ENCODE measurements around the gene FPR2. TPM values are rescaled to one million over a fixed set of nuclear protein-coding genes. Genes with fewer than 3 reads are reported as not detected.

FPR2 gene
- total and polyA plus RNA-seq, 12 donors = 0.17 to 5.8 (median 0.64) TPM; not detected in 1

GRCh38 chr19:51719251-51719988, 41.6 kb upstream of the FPR2 start:
- Histone ChIP-seq H3K36me3 (no peaks in the 10 kb centered on the region), H3K9me3 (no peaks in the 10 kb centered on the region), H3K4me1 (peaks cover 0 to 9% (median 6%) of the 10 kb centered on the region in 9 donors), H3K27me3 (peaks cover 13 to 86% (median 68%) of the 10 kb centered on the region in 7 donors), H3K4me3 (peak overlapping the region; percentile 2 to 40 (median 29)), H3K27ac (no peak overlapping the region)
- intact Hi-C loops (cut with DNase I) = loop anchor here in 1 of 10 donors (10.0 kb wide), 1 partner anchor 95 kb away; no protein-coding TSS in a partner anchor
- 2 to 4% methylated on average over 71 to 83 of the region's 83 CpGs for WGBS, 2 donors
- DNase-seq (no peak), ATAC-seq (peak in 1 of 8 donors; percentile 62)
- TF ChIP-seq, protein P1, sequence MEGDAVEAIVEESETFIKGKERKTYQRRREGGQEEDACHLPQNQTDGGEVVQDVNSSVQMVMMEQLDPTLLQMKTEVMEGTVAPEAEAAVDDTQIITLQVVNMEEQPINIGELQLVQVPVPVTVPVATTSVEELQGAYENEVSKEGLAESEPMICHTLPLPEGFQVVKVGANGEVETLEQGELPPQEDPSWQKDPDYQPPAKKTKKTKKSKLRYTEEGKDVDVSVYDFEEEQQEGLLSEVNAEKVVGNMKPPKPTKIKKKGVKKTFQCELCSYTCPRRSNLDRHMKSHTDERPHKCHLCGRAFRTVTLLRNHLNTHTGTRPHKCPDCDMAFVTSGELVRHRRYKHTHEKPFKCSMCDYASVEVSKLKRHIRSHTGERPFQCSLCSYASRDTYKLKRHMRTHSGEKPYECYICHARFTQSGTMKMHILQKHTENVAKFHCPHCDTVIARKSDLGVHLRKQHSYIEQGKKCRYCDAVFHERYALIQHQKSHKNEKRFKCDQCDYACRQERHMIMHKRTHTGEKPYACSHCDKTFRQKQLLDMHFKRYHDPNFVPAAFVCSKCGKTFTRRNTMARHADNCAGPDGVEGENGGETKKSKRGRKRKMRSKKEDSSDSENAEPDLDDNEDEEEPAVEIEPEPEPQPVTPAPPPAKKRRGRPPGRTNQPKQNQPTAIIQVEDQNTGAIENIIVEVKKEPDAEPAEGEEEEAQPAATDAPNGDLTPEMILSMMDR (IDR thresholded peaks at IDR 0.05) = no peak

DNA sequence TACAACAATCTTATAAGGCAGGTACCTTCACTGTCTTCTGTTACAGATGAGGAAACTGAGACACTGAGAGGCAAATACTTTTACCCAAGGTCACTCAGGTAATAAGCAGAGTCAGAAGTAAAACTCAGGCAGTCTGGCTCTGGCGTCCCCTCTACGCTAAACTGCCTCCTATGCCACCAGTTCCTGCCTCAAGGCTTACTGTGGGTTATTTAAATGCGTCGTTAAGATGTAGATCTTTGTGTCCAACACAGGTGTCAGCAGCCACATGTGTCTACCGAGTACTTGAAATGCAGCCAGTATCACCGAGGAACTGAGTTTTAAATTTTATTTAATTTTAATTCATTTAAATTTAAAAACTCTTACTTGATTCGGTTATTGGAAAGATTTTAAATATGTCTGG, 39.1 kb upstream of the FPR2 start:
- H3K36me3 ChIP-seq = no peaks in the 10 kb centered on the region
- H3K4me3 ChIP-seq = peak overlapping the region in 1 of 10 donors; percentile 29
- no peak overlapping the region for H3K27ac ChIP-seq
- peaks cover 13 to 96% (median 81%) of the 10 kb centered on the region in 7 donors for H3K27me3 ChIP-seq
- ATAC-seq = no peak
- DNase-seq = no peak
- no peaks in the 10 kb centered on the region for H3K9me3 ChIP-seq
- TF ChIP-seq, protein P1 (IDR thresholded peaks at IDR 0.05) = no peak
- peaks cover 0 to 12% (median 6%) of the 10 kb centered on the region in 9 donors for H3K4me1 ChIP-seq
- intact Hi-C loops (cut with DNase I) = no loop called here
- WGBS, 2 donors = 67 to 76% methylated on average over 7 of the region's 7 CpGs

DNA sequence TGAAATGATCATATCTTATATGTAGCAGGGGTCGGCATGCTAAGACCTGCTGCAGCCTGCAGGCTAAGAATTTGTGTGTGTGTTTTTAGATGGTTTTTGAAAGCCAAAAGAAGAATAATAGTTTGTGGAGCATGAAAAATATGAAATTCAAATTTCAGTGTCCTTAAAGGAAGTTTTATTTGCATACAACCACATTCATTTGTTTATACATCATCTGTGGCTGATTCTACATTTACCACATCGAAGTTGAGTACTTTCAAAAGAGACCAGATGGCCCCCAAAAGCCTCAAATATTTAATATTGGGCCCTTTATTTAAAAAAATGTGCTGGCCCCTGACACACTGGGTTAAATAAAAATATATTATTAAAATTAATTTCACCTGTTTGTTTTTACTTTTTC, 38.5 kb upstream of the FPR2 start:
- TF ChIP-seq, protein P1 (IDR thresholded peaks at IDR 0.05) = no peak
- intact Hi-C loops (cut with DNase I) = no loop called here
- 70 to 88% methylated on average over 2 of the region's 2 CpGs for WGBS, 2 donors

DNA sequence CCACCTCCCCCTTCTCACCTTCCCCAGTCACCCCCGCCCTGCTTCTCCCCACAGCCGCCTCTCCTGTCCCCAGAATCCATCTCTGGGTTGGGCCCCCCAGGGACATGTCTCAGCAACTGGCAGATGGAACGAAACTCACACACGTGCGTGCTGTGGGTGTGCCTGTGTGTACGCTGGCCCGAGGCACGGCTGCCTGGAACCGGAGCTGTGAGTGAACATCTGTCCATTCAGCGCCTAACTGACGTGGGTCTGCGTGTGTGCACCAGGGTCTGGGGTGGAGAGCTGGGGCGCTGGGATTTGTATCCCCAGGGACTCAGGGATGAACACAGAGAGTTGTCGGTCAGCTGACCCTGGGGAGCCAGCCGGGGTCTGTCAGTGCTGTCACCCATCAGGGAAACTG, 36.4 kb upstream of the FPR2 start:
- intact Hi-C loops (cut with DNase I) = no loop called here
- TF ChIP-seq, protein P1 (IDR thresholded peaks at IDR 0.05) = no peak
- no peak overlapping the region for H3K4me3 ChIP-seq
- WGBS, 2 donors = 47% methylated on average over 15 of the region's 15 CpGs
- H3K27ac ChIP-seq = peak overlapping the region in 1 of 10 donors; percentile 8
- DNase-seq = no peak
- no peaks in the 10 kb centered on the region for H3K9me3 ChIP-seq
- H3K4me1 ChIP-seq = peaks cover 0 to 6% (median 2%) of the 10 kb centered on the region in 9 donors
- peak in 4 of 8 donors; percentile 9 to 42 (median 33) for ATAC-seq
- no peaks in the 10 kb centered on the region for H3K36me3 ChIP-seq
- H3K27me3 ChIP-seq = peaks cover 2 to 92% (median 86%) of the 10 kb centered on the region in 7 donors

More for the DNA sequence above, 38.5 kb upstream of the FPR2 start:
- DNase-seq (no peak), ATAC-seq (no peak)
- H3K36me3 ChIP-seq = no peaks in the 10 kb centered on the region
- peaks cover 13 to 96% (median 85%) of the 10 kb centered on the region in 7 donors for H3K27me3 ChIP-seq
- H3K27ac ChIP-seq = no peak overlapping the region
- H3K9me3 ChIP-seq = no peaks in the 10 kb centered on the region
- peaks cover 0 to 12% (median 6%) of the 10 kb centered on the region in 9 donors for H3K4me1 ChIP-seq
- H3K4me3 ChIP-seq = peak overlapping the region in 1 of 10 donors; percentile 29

Measured in heart right ventricle (tissue), 16 donors.